GM21515 (cell line): ENCODE results near the gene MAP2.

ENCODE experiments used
- ATAC-seq: cut with Tn5 transposase; IDR thresholded peaks from one replicate; pipeline ENCODE4 v1.9.1; 2021; ENCODE audit not compliant: unreplicated experiment

MAP2 gene

DNA sequence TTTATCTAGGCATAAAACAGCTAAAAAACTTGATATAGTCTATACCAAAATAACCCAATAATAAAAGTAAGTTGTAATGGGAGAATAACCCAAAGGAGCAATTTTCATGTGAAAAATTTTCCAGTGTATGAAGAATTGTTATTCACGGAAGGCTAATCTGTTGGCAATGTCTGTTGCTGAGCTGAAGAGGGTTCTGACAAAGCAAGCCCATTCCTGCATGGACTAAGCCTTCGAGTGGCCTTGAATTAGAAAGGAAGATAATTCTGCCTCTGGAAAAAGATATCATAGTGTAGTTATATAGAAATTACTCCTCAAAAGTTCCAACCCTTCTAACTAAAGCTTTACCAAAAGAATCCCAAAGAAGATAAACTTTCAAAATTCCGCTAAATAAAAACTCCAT is 101.5 kb downstream of the MAP2 start:
- ATAC-seq = no peak

DNA sequence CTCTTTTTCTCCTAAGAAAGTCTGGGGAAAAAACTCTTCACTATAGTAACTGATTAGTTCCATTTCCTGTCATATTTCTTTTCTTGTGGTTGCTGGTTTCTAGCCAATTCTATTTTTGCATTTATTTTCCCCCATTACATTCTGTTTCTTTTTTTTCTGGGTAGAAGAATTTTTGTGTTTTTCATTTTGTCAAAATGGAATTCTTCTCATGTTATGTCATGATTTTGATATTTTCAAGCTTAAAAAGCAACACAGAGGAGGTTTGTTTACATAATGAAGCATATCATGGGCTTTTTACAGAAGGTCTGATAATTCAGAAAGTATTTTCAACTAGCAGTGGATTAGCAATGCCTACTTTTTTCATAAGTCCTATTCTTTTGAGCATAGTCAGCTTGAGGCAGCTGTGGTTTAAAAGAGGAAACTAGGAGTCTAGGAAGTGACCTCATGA is 102.0 kb downstream of the MAP2 start:
- ATAC-seq = no peak

DNA sequence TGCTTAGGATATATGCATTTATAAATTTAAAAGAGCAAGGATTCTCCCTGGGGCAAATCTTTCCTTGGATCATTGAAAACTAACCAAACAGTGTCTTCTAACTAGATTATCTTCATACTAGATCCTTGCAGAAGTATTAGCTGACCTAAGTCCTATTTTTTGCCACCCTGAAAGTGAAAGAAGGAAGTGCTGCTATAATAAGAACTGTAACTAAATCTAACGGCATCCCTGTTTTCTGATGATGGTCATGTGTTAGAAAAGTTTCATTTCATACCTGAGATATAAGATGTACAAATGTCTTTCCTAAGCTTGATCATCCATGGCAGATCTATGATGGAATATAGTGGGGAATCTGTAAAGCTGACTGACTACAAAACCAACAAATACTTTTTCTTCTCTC is 102.7 kb downstream of the MAP2 start:
- ATAC-seq = peak; percentile 55

DNA sequence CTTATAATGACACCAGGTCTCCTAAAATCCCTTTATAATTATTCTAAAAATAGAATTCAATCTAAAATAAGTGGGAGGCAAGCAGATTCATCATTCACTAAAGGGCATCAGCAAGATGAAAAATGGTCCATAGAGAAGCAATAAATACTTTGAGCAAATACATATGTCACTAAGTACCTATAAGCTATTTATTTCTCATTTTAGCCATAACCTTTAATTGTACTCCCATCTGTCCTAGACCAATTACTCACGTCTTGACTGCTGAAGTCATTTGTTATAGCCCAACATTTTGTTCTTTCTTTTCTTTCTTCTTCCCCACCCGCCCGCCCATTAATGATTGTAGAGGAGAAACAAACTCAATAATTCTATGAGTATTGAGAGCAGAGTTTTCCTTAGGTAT is 105.7 kb downstream of the MAP2 start:
- ATAC-seq = no peak

DNA sequence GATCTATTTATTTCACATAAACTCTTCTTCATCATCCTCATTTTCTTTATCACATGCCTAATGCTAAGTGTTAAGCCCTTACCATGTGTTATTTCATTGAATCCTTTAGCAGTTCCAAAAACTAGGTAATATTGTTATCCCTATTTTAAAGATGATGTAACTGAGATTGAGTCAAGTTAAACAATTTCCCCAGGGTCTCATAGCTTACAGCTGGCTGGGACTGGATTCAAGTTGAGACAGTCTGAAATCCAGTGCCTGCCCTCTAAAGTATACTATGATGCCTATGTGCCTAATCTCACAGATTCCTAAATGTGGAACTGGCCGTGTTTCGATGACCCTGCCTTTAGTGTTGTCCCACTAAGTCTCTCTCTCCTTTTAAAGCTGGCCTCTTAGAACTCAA is 108.5 kb downstream of the MAP2 start:
- ATAC-seq = no peak

DNA sequence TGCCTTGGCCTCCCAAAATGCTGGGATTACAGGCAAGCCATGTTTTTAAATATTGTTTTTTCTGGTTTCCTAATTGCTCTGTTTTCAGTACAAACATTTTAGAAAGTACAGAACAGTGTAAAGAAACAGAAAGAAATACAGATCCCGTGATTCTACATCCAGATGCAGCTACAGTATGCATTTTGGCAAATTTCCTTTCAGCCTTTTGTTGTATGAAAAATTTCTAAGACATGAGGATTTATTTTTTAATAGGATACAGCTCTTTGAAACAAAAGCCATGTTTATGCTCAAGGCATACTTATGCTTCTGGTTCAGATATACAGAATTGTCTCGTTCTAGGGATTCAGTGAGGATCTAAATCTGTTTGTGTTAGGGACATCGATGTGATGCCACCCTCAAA is 109.5 kb downstream of the MAP2 start:
- ATAC-seq = no peak

DNA sequence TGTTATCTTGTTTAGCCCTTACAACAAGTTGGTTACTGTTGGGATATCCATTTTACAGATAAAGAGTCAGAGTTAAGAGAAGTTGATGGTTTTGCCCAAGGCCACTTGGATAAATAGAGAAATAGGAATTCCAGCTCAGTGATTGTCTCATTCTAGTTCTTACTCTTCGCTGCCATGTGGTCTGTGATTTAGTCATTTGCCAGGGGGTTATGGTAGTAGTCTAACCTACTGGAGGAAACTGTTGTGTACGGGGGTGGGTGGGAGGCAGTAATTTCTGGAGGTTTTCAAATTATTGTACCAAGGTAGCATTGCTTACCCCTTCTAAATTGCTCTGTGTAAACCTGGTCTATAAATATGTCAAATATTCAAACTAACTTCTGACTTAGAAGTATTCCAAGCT is 110.4 kb downstream of the MAP2 start:
- ATAC-seq = no peak

DNA sequence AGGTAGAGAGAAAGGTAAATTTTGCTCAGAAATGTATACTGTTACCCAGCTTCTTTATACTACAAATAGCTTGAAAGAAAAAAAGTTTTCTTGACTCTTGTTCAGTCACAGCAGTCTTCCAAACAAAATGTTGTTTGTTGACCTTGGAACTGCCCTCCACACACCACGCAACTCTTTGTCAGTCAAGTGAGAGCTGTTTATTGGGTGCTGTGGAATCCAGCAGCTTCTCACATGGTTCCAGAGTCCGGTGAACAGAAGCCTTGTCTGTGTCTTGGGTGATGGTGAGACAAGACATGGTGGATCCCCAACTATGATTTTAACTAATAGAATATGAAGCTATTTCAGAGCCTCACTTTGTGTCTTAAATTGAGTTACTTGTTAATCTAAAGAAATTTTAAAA is 112.5 kb downstream of the MAP2 start:
- no peak for ATAC-seq

DNA sequence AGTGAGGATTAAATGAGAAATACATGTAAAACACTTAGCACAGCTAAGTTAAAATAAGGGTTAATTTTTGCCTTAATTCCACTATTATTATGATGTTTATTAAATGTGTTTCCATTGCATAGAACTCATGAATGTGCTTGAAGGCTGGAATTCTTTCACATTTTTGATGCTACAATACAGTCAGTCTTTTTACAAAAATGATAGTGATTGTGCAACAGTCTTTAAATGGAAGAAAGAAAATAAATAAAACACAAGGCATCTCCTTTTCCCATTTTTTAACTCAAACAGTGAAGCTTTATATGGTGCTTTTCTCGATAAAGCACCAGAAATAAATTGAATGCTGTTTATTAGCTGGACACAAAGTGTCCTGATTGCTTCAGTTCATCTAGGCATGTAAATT is 123.9 kb downstream of the MAP2 start:
- ATAC-seq = no peak

DNA sequence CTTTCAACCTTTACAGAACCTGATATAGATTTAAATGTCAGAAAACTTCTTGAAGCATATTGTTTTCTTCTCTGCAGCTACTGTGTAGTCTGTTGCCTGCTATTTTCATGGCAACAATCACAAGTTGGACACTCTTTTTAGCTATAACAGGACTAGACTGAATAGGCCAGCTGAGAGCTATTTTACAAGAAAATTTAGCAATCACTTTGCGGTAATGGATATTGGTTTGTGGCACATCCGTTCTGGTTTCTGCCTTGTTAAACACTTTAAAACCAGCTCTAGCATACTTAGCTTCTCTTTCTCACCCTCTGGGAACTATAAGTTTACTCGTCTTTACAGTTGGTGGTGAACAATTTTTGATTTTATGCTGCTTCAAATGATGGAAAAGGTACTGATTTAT is 125.7 kb downstream of the MAP2 start:
- no peak for ATAC-seq

DNA sequence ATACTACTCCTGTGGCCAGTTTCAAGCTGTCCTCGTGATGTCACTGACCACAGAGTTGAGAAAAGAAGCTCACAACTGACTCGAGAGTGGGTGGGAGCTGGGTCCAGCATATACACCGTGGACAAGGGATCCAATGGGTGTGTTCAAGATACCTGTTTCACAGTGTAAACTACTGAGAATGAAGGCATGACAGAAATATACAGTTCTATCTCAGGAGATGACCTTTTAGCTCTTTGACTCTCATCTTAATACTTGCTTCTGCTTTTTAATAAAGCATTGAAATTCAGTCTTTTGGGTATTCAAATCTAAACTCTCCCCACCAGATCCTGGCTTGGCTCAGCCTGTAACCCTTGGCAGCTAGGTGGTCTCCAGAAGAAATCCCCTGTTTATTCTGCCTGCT is 130.1 kb downstream of the MAP2 start:
- ATAC-seq = no peak

DNA sequence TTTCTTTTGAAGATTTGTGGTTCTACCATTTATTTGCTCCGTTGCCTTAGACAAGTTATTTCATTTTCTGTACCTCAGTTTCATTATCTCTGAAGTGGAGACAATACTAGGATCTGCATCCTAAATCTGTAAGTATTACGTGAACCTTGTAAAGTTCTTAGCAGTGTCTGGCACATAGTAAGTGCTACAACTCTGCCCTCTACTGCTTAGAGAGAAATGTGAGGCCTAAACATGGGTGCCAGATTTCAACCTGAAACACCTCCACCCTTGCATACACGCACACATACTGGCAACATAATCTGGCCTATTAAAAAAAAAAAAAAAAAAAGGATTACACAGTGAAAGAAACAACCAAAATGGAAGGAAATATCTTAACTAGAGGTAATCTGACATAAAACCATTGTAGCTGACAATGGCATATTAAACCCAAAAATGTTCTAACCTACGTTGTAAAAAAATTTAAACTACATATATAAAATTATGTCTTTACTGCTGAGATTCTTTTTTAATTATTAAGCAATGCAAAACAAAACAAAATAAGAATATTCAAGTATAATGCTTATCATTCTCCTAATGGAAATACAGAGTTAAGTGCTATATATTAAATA is 132.6 kb downstream of the MAP2 start:
- peak; percentile 73 for ATAC-seq

DNA sequence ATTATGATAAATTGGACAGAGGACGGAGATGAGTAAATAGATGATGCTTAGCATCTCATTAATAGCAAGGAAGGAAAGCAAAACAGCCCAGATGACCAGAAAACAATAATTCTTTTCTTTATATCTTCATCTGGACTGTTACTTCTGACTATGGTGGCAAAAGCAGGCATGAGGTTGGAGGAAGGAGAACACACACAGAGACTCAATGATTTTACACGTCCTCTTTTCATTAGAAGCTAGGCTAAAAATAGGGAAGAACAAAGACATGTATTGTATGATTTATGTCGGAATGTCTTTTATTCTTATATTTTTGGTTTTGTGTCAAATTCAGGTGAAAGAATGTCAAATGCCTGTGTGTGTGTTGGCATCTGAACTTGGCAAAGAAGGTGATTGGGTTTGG is 137.1 kb downstream of the MAP2 start:
- ATAC-seq = no peak

DNA sequence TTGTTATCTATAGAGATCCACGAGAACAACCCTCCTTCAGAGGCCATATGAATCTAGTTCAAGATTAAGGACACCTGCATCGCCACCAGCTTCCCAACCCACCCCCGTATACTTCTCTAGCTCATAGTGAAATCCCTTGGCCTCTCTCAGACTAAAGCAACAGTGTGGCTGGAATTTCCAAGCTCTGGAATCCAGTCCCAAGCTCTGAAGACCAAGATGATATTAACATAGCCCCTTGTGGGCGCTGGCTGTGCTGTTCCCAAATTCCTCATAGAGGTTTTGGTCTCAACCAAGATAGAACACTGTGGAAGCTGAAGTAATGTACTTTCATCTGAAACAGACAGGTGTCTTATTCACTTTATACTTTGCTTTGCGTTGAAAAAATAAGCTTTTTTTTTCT is 139.6 kb downstream of the MAP2 start:
- ATAC-seq = no peak

DNA sequence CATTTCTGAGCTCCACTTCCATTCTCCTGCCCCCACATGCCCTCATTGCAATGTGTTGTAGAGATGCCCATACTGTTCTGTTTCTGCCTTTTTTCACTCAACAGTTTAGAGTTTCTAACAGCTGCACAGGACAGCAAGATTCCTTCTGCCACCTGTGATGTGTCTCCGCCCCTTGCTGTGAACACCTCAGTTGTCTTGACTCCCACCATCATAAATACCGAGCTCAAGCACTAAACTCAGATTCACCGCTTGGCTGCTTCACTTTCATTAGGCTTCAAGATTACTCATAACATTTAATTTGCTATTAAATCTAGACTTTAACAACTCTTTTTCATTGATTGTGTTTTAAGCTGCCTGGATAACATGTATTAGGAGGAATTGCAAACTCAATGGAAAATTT is 141.0 kb downstream of the MAP2 start:
- no peak for ATAC-seq

DNA sequence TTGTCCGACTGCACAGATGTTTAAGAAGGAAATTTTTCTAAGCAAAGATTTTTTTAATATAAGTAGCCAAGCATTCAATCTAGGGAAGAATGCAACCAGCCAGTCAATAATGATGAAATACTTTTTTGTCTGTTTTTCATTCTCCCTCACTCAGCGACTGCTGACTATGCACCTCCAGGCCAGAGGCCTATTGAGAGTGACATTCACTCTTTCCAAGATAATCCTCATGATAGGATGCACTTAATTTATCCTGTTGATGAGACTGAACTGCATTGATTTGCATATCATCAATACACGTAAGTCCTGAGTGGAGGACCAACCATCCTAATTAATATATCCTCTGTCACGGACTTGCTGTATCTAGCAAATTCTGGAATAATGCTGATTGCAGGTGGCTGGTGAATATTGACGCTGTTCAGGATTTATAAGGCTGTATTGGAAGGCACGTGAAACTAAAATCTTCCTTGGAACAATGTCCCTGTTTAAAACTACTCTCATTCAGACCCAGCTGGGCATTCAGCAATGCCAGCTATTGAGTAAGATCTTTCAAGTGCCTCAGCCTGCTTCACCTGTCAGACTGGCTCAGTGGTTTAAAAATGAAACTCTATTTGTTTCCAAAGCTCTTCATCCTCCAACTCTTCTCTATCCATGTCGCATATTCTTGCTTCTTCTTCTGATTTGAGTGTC is 142.2 kb downstream of the MAP2 start:
- no peak for ATAC-seq

DNA sequence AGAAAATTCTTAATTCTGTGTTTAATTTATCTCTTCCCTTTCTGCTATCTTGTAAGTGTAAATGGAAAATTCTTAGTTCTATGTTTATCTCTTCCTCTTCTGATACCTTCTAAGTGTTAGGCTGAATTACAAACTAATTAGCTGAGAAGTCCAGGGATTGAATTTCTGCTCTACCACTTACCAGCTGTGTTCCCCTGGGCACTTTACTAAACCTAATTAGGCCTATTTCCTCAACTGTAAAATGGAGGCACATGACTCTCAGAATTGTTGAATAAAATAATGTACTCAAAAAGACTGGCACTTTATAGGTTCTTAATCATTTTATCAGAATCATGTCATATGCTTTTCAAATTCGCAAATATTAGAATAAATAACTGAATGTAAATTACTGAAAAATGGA is 146.3 kb downstream of the MAP2 start:
- no peak for ATAC-seq

DNA sequence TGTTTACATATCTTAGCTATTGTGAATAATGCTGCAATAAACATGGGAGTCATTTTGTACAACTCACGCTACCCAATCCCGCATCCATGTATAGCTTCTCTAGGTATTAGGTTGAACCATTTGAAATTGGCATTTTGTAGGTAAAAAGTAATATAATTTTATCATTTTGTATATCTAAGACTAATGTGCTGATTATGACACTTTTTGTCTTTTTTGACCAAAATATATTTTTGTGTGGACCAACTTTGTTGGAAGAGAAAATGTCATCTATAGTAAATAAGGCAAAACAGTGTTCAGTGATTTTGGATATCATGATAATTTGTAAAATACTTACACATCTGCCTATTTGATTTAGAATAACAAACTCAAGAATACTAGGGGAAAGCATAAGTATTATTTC is 150.7 kb downstream of the MAP2 start:
- ATAC-seq = no peak

DNA sequence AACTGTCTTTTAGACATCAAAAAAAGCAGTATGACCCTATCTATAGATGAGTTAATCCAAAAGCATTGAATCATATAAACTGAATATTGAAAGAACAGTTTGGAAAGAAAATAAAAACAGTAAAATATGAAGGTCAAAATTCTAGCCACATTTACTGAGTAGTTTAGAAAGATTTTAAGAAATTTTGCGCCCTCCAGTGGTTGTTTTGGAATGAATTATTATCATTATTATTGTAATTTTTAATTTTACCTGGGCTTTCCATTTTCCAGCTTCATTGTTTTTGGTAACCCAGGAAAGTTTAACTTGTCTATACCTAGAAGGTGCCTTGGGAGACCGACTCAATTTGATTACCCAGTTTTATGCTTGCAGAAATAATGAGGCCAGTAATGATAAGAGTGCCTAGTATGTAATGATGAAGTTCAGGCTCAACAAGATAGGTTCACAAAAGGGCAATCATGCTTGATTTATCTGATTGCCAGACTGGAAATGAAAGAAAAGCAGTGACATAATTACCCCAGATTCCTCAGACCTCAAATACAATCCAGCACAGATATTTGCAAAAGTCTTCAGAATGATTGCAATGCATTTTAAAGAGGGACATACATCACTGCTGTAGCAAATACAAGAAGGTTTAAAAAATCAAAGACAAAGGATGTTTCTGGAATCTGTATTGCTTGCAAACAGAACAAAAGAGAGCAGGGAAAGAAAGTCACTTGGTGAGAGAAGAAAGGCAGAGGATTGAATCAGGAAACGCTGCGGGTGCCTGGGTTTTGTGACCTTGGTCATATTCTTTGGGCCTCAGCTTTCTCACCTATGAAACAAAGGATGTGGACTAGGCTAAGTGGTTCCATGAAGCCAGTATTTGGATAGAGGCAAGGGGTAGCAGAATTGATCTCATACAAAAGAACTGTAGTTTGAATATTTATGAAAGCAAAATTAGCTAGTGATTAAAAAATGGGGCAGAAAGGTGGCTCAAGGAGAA is 153.8 kb downstream of the MAP2 start:
- ATAC-seq = no peak

DNA sequence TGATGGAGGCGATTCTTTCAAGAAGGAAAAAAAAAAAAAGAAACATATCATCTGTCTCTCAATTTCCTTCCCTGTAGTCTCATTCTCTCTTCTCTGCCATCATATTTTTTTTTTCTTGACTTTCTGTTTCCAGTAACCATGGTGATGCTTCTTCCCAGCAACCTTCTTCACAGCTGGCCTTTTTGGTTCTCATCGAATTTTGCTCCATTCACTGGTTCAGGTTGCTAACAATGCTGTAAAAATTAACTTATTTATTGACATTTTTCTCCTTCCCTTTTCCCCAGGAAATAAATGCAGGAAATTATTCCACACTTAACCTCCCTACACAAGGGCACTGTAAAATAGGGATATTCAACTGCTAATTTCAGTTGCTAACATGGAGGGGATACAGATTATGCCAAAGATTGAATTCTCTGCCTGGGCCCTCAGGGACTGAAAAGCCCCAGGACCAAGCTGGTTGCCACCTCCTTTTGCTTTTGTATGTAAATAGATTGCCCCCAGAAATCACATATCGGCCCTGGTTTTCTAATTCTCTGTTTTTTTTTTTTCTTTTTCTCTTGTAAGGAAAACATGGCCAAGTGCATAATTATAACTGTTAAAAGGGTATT is 154.7 kb downstream of the MAP2 start:
- no peak for ATAC-seq

DNA sequence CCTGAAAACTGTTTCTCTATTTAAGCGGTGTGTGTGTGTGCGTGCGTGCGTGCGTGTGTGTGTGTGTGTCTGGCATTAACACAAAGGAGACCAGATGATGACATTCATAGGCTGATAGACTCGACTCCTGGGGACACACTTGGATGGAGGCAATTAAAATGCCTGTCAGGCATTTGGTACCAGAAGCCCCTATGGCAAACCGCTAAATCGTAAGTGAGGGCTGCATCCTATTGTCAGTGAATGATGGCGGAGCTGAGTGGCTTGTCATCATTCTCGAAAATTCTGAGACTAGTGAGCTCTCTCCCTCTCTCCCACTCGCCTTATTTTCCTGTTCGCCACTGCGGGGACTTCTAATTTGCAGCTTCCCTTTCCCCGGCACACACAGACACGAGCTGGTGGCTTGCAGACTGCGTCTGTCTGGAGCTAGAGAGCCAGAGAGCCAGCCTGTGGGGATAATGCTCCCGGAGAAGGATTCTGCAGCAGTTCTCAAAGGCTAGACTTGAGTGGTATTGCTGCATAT is 155.4 kb downstream of the MAP2 start:
- no peak for ATAC-seq
